GM13976 (cell line): ENCODE data around the gene PVRIG.
"Not testable (repeated sequence)": the region's sequence is repeated elsewhere in the genome, so short reads cannot be mapped to it uniquely, and the experiment has no call there.

ENCODE experiments used
- DNase-seq: peaks from one replicate; pipeline ENCODE4 v3.0.0; 2012; ENCODE audit warnings: low spot score
- in situ Hi-C: fragments of 300-500 bp; cut with MboI; formaldehyde crosslinking; loops from one replicate; pipeline ENCODE4 v1.12.0; 2022; ENCODE audit warnings: low sequenced_read_pairs, mixed read lengths, inconsistent platforms; ENCODE audit not compliant: unreplicated experiment
- TF ChIP-seq, protein P1 (sequence below): IDR thresholded peaks from 2 replicates; pipeline ENCODE4 v1.5.1; 2012; ENCODE audit warnings: borderline replicate concordance, mild to moderate bottlenecking; ENCODE audit not compliant: insufficient read depth; ENCODE audit errors: extremely low read depth, missing control alignments, control extremely low read depth

The PVRIG gene

GRCh38 chr7:100219801-100220585, at the start of gene PVRIG:
Gene PVRIG, plus strand, starts transcription at chr7:100219949. Its CDS starts 22 bp downstream, at chr7:100219971.
- DNase-seq, in situ Hi-C loops: not testable (repeated sequence)

DNA sequence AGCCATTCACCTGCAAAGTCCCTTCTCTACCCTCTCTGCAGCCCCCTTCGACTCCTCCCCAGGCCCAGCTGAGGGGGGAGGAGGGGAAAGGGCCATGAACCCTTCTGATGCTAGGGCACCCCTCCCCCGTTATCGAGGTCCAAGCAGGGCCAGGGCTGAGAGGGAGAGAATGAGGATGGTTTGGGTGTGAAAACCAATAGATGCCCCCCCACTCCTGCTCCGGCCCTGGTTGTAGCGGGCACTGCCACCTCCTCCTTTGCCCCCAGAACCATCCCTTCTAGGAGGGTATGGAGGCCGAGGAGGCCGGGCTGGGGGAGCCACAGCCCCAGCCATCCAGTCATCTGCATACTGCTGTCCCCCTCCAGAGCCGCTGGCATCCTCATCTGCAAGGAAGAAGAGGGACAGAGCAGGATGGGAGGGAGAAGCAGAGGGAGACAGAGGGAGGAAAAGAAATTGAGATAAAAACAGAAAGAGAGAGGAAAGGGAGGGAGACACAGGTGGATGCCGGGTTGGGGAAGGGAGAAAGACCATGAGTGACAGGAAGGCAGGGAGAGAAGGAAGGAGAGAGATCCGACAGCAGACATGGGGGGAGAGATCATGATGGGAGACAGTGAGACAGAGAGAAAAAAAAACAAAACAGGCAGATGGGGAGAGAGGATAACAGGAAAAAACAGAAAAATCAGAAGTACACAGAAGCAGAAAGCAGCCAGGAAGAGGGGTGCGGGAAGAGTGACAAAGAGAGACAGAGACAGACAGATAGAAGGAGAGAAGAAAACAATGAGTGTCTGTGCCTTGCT, 49.5 kb upstream of the PVRIG start:
- in situ Hi-C loops: no loop called here

GRCh38 chr7:100171087-100171681, 48.6 kb upstream of the PVRIG start:
- TF ChIP-seq, protein P1, sequence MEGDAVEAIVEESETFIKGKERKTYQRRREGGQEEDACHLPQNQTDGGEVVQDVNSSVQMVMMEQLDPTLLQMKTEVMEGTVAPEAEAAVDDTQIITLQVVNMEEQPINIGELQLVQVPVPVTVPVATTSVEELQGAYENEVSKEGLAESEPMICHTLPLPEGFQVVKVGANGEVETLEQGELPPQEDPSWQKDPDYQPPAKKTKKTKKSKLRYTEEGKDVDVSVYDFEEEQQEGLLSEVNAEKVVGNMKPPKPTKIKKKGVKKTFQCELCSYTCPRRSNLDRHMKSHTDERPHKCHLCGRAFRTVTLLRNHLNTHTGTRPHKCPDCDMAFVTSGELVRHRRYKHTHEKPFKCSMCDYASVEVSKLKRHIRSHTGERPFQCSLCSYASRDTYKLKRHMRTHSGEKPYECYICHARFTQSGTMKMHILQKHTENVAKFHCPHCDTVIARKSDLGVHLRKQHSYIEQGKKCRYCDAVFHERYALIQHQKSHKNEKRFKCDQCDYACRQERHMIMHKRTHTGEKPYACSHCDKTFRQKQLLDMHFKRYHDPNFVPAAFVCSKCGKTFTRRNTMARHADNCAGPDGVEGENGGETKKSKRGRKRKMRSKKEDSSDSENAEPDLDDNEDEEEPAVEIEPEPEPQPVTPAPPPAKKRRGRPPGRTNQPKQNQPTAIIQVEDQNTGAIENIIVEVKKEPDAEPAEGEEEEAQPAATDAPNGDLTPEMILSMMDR: no peak
- in situ Hi-C loops: no loop called here
- peak; percentile 68 for DNase-seq

More for the DNA sequence above, 49.5 kb upstream of the PVRIG start:
- no peak for DNase-seq
- TF ChIP-seq, protein P1: no peak

DNA sequence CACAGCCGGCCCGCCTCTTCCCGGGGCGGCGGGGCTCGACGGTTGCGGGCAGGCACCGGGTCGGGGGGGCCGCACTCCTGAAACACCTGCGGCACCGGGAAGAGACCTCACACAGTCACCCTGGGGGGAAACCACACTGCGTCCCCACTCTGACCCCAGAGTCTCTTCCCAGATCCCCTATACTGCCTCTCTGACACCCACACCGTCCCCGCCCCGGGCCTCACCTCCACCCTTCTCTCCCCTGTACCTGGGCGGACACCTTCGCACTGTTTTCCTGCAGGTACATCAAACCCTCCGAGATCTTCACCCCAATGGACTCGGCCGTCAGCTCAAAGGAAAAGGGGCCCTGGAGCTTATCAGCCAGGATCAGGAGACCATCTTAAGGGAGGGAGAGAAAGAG, 47.9 kb upstream of the PVRIG start:
- TF ChIP-seq, protein P1: no peak
- in situ Hi-C loops: no loop called here
- DNase-seq: no peak

DNA sequence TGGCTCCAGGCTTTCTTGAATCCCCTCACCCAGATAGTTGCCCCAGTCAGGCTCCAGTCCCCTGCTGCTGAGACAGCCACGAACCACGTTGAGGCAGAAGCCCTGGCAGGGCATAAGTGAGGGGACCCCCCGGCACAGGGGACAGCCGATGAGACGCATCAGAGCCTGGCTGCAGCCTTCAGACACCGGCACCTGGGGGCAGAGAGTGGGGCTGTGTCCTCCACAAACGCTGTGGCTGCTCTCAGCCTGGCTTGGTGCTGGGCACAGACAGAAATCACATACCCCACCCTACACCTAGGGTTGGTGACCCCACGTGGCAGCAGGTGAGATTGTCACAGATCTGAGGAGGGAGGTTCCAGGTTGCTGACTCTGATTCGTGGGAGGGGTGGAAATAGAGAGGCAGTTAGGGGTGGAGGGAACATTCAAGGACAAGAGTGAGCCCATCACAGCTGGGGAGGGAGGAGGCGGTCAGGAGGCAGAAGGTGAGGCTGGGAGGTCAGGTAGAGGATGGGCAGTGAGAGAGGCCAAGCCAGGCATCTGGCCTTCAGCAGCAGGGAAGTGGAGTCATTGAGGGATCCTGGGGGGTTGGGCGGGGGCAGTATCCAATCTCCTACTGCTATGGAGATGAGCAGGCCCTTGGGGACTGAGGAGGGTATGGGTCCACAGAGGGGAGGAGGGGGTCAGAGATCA, 45.8 kb upstream of the PVRIG start:
- in situ Hi-C loops: no loop called here
- TF ChIP-seq, protein P1: no peak
- peak; percentile 18 for DNase-seq

GRCh38 chr7:100174582-100174981, 45.2 kb upstream of the PVRIG start:
- in situ Hi-C loops: no loop called here
- TF ChIP-seq, protein P1: no peak
- DNase-seq: no peak
